OCI-LY7 (cell line): ENCODE data around the gene SUSD3.

Experiments used
- CTCF ChIP-seq: fragments of 200-600 bp; sonication (generic); conservative IDR thresholded peaks from 2 replicates; pipeline ENCODE4 v1.5.1; 2014; ENCODE audit warnings: mild to moderate bottlenecking, antibody characterized with exemption, low read length, moderate library complexity, mixed read lengths
- EZH2phosphoT487 ChIP-seq: fragments of 200-600 bp; sonication (generic); IDR thresholded peaks from 2 replicates; pipeline ENCODE4 v1.6.1; 2018; ENCODE audit warnings: low read depth, borderline replicate concordance, mild to moderate bottlenecking, mixed run types, antibody characterized with exemption, low read length, moderate library complexity, mixed read lengths

DNA sequence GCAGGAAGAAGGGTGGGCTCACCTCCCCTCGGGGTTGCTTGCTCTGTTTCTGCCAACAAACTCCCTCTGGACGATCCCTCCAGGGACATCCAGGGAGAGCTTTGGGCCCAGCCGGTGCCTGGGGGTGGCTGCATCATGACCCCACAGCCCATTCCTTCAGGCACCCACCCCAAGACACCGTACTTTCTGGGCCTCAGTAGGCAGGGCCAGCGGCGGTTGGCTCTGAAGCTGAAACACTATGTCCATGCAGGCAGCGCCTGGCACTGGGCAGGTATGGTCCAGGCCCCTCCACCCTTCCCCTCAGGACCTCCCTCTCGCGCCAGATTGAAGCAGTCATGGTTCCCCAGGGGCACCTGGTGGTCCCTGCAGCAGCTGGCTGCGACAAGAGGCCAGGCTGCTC, 18.5 kb upstream of the SUSD3 start:
- no peak for TF ChIP-seq CTCF
- TF ChIP-seq EZH2phosphoT487 = no peak
